Germinal center (tissue), 1 donor: Measurements from ENCODE around the gene TRABD2B.
A peak's percentile ranks its signal among the peaks of the same experiment; 100 is the strongest.

Experiments used
- DNase-seq: peaks from one replicate; pipeline ENCODE4 v3.0.0; 2012; ENCODE audit warnings: mixed read lengths, low spot score

TRABD2B gene

DNA sequence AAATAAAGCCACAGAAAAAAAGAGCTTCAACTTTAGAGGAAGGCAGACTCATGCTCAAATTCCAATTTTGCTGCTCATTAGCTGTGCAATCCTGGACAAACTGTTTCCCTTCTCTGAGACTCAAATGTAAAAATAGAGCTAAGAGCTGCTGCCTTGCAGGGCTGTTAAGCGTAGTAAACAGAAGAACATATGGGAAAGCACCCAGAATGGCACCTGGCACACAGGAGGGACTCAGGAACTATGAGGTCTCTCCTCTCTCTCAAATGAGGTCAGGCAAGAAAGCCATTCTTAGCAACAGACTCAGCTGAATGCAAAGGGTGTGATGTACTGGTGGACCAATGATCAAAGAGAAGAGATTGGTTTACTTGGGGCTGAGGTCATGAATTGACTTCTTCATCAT lies 61.3 kb downstream of the TRABD2B start:
- DNase-seq: no peak

DNA sequence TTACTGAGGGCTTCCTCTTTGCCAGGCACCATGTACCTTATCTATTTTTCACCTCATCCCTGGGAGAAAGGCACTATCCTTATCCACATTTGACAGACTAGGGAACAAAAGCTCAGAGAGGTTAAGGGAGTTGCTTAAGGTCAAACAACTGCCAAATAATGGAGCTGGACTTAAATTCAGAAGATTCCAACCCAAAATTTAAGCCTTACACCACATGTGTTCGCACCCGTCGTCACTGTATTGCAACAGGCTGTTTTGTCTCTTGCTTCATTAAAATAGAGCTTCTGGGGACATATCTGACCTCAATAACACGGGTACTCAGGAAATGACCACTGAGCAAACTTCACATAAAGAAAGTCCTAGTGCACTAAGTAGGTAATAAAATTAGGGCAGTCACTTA lies 62.0 kb downstream of the TRABD2B start:
- DNase-seq: no peak

DNA sequence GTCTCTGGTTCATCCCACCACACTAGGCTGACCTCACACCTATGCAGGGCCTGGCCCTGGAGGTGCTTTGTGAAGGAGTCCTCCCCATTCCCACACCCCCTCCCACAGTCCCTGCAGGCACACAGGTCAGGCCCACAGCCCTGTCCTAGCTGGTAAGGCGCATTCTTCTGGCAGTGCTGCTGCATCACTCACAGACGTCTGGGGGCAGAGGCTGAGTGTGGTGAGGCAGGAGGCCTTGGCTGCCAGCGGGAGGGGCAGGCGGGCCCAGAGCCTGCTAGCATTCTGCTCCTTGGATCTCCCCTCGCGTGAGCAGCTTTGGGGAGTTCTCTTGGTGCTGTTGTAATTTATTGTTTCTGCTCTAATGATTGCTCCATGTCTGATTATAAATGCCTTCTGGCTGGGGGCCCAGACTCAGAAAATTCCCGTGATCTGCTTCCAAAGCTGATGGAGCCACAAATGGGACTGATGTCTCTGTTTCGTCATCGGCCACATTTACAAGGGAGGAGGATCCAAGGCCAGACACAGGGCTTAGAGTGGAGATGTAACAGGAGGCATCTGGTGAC lies 62.9 kb downstream of the TRABD2B start:
- DNase-seq: no peak

DNA sequence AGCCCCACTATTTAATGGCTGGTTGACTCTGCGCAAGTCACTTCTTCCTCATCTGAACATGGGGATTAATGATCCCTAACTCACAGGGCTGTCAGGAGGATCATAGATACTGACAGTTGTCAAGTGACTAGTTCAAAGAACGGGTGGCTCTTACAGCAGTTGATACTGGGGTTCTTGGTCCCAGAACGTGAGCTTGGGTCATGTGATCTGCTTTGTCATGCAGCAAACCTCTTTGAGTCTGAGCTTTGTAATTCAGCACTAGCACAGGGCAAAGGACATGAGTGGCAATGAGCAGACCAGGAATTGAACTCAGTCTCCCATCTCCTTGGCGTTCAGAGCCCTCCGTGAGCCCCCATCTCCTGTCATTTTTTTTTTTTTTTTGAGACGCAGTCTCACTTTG lies 64.4 kb downstream of the TRABD2B start:
- no peak for DNase-seq

DNA sequence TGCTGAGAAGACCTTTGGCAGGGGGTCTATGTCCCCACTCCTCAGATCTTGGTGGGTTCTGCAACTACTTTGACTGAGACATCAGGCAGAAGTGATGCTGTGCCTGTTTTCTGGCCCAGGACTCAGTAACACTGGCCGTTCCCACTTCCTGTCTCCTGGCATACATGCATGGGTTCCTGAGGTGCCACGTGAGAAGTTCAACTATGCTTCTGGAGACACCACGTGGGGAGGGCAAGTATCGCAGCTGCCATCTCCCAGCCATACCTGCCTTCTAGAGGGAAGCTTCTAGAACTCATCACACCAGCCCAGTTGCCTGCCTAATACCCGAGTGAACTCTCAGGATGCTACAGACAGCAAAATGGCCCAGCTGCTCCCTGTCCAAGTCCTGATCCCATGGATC lies 65.8 kb downstream of the TRABD2B start:
- DNase-seq: peak; percentile 6

- no peak for DNase-seq
Observed at GRCh38 chr1:47930210-47930840, 66.9 kb downstream of the TRABD2B start.

DNA sequence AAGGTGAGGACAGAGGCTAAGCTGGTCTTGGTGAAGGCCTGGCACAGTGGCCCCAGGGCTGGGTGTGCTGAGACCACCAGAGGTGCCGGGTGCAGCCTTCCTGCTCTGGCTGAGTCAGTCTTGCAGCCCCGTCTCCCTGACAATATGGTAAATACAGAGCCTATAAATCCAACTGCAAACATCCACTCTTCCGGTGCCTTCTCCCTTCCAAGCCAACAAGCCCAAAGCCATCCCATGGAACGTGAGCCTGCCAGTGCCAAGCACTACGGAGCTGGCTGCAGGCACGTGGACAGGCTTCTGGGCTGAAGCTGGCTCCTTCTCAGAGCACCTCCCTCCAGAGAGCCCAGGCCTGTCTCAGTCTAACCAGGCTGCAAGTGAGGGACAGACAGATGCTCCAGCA lies 70.0 kb downstream of the TRABD2B start:
- no peak for DNase-seq

DNA sequence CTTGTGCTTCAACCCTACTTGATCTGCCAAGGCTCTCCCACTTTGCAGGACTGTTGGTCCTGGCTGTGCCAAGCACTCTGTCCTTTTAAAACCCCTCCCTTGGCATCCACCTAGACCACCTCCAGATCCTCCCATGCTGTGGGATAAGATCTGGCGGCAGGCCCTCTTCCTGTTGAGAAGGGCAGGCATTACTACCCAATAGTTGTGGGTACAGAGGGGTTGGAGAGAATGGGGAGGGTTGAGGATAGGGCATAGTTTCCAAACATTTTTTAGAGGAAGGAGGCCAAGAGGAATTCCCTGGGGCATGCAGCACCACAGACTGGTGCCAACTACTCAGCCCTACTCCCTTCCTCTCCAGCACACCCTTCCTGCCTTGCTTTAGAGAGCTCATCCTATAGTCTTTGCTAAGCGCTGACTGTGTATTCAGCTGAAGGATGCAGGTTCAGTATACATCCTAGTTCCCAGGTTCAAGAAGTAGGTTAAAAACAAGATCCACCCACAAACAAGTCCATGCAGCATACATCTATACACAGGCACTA lies 70.7 kb downstream of the TRABD2B start:
- no peak for DNase-seq

DNA sequence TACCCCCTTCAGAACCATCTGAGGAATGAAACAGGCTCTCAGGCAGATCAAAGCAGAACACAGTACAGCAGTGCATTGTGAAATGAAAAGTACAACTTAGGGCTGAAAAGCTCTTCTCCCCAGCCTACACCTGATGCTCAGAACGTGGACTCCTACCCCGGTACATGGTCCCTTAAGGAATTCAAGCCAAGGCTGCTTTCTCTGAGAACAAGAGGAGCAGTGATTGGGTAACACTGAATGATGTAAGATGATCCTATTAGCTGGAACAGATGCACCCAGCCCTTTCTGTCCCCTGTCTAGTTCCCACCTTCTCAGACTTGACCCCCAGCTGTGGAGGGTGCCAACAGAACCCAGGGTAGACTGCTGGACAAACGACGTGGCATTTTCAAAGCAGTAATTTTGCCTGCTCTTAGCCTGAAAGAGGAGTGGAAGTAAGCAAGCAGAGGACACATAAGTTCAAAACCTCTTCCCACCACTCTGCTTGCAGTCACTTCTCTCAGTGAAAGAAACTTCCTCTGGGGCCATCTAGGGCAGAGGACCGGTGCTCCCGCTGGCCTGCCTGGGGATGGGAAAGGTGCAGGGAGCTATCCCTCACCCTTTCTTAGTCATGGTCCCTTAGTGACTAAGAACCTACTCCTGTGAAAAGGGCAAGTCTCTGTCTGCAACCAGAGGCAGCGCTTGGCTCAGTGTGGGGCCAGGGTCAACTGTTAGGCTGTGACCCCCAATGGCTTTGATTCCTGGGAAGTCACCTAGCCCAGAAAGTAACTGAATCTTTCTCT lies 72.7 kb downstream of the TRABD2B start:
- no peak for DNase-seq

- no peak for DNase-seq
Observed at GRCh38 chr1:47921935-47922415, 75.2 kb downstream of the TRABD2B start.

- no peak for DNase-seq
Observed at GRCh38 chr1:47919113-47919833, 77.9 kb downstream of the TRABD2B start.

- DNase-seq: no peak
Observed at GRCh38 chr1:47918257-47918867, 78.8 kb downstream of the TRABD2B start.

GRCh38 chr1:47917687-47918086 lies 79.5 kb downstream of the TRABD2B start:
- DNase-seq: no peak

GRCh38 chr1:47915677-47916353 lies 81.4 kb downstream of the TRABD2B start:
- no peak for DNase-seq

DNA sequence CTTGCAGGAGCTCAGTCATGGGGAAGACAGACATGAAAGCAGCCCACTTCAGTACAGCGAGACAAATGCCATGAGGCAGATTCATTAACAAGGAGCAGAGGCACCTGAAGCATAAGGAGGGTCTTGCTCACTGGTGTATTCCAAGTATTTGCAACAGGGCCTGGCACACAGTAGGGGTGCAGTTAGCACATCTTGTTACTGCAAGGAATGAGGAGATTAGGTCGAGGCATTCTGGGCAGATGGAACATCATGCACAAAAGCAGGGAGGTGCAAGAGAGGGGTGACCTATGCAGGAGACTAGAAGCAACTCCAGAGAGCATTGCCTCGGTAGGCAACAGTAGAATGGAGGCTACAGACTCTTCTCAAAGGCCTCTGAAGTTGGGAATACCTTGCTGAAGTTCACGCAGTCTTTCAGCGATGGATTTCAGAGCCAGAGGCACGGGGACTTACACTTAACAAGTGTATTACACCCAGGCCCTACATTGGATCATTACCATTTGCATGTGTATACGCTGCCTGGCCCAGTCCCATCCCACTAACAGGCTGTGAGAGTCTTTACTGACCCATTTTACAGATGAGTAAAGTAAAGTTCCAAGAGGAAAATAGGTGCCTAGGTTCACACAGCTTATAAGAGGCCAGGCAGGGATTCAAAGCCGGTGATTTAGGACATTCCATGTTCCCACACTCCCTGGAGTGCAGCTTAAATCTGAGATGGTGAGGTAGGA lies 82.1 kb downstream of the TRABD2B start:
- no peak for DNase-seq

- no peak for DNase-seq
Observed at GRCh38 chr1:47914218-47914938, 82.8 kb downstream of the TRABD2B start.

GRCh38 chr1:47913225-47913823 lies 83.9 kb downstream of the TRABD2B start:
- no peak for DNase-seq

- no peak for DNase-seq
Observed at GRCh38 chr1:47912756-47913155, 84.4 kb downstream of the TRABD2B start.

DNA sequence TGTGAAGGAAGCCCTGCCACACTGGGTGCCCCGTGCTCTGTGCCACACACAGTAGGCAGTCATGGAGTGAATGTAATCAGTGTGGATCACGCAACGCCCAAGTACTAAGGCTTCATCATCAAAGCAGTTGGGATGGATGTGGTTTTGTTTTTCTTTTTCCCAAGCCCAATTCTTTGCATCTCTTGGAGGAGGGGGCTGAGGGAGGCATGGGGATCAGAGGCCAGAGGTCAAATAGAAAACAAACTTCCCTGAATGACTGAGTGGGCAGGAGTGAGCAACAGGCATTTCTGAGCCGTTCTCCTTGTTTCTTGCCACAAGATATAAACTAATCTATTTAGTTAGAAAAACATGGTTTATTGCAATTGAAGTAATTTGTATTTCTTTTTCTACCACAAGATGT lies 85.3 kb downstream of the TRABD2B start:
- no peak for DNase-seq

DNA sequence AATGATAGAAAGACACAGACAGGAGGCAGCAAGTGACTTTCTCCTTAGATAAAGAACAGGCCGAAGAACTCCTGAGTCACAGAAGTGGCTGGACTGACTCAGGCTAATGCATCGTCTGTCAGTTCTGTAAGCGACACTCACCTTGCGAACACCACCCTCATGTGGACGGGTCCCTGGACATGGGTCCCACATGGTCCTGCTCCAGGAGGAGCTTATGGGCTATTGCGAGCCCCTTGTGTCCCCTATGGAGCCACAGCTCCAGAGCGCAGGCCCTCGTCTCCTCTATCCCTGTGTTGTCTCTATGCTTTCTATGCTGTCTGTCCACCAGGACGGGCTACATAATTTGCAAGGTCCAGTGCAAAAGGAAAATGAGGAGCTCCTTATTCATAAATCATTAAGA lies 85.8 kb downstream of the TRABD2B start:
- no peak for DNase-seq
